Heart left ventricle (tissue), 16 donors: ENCODE data around the gene IFT25. TPM values are rescaled to one million over a fixed set of nuclear protein-coding genes. Genes with fewer than 3 reads are reported as not detected.

Source experiments
- ATAC-seq, 4 donors: fragments of 200-7000 bp; cut with Tn5 transposase; one replicate each; pipeline ENCODE4 v1.9.1; 2020 to 2022; ENCODE audit warnings: moderate library complexity in 4 of 4, mild to moderate bottlenecking in 3 of 4, moderate number of reproducible peaks in 1 of 4
- DNase-seq, 5 donors: peaks; one replicate each; pipeline ENCODE4 v3.0.0-alpha.2; 2020
- H3K27ac ChIP-seq, 12 donors: fragments of 200-600 bp; sonication (generic) in 4 of 12; one replicate each; pipeline versions ENCODE4 v1.5.0 to v1.8.0; 2016 to 2022; ENCODE audit warnings: mild to moderate bottlenecking in 2 of 12
- H3K27me3 ChIP-seq, 9 donors: fragments of 200-600 bp; sonication (generic) in 2 of 9; one replicate each; pipeline versions ENCODE4 v1.5.1 to v1.8.0; 2016 to 2022; ENCODE audit warnings: mild to moderate bottlenecking in 3 of 9
- H3K36me3 ChIP-seq, 9 donors: fragments of 200-600 bp; sonication (generic) in 2 of 9; one replicate each; pipeline versions ENCODE4 v1.5.0 to v1.8.0; 2018 to 2022; ENCODE audit warnings: mild to moderate bottlenecking in 2 of 9
- H3K4me1 ChIP-seq, 12 donors: fragments of 200-600 bp; sonication (generic) in 4 of 12; one replicate each; pipeline versions ENCODE4 v1.5.0 to v1.8.0; 2016 to 2022; ENCODE audit warnings: mild to moderate bottlenecking in 3 of 12
- H3K4me3 ChIP-seq, 12 donors: fragments of 200-600 bp; sonication (generic) in 4 of 12; one replicate each; pipeline versions ENCODE4 v1.5.0 to v1.8.0; 2017 to 2022; ENCODE audit warnings: mild to moderate bottlenecking in 9 of 12, moderate library complexity in 4 of 12
- H3K9me3 ChIP-seq, 12 donors: fragments of 200-600 bp; sonication (generic) in 4 of 12; one replicate each; pipeline versions ENCODE4 v1.5.0 to v1.8.0; 2016 to 2022; ENCODE audit warnings: mild to moderate bottlenecking in 1 of 12
- CTCF ChIP-seq, 12 donors: fragments of 200-600 bp; sonication (generic) in 4 of 12; IDR thresholded peaks; one replicate each; pipeline versions ENCODE4 v1.5.0 to v1.8.0; 2018 to 2022; ENCODE audit warnings: antibody characterized with exemption in 12 of 12, mild to moderate bottlenecking in 5 of 12
- POLR2A ChIP-seq, 2 donors: fragments of 450-650 bp; IDR thresholded peaks; one replicate each; pipeline ENCODE4 v1.6.1; 2017; ENCODE audit warnings: antibody characterized with exemption in 2 of 2, mild to moderate bottlenecking in 2 of 2, moderate library complexity in 2 of 2
- WGBS, 4 donors: extraction: QIAGEN DNeasy Blood & Tissue Kit in 2 of 4; methylation state at CpG; one replicate each; pipeline versions ENCODE4 v1.1.5 to v1.1.7; 2013 to 2018; 5-methylcytosine and 5-hydroxymethylcytosine counted together
- intact Hi-C, 10 donors: fragments of 100-400 bp; cut with DNase I; formaldehyde crosslinking; loops; one replicate each; pipeline versions ENCODE4 v1.11.1 to v1.14.2; 2022
- polyA plus RNA-seq, 2 donors: library from polyadenylated mRNA; stranded (reverse); fragments of 200-250 nt; gene quantifications; one replicate each; pipeline ENCODE4 v1.2.3, GENCODE V29; 2013
- total RNA-seq, 9 donors: library from RNA; depleted of rRNA in 2 of 9; stranded (reverse); fragments of >200 nt in 2 of 9; fragmentation: NEBNext Ultra II Directional in 3 of 9; extraction: Animal tissue kit (Norgen Biotek cat#: 25700) in 3 of 9; gene quantifications; one replicate each; pipeline versions ENCODE4 v1.1.0 to v1.2.4, GENCODE V29; 2016 to 2023
- donor health status: ischemic (EF 13 %, LVEDD 7.1; RV severe dilation, severe dysfunction).
- donor health status: healthy with polysubstance abuse.
- donor health status: DM: no; HTN: yes; CAD: no.
- donor health status: DM: no; HTN: no; CAD: no.
- donor health status: ischemic (EF 25% LVEDD 6.9; RV normal size, moderate dysfunction).
- donor health status: ischemic (EF 25% LVEDD 5.7; RV mildly dilated, moderate dysfunction).
- donor health status: healthy.
- donor health status: DM: yes; HTN: yes; CAD: no.
- donor health status: ischemic (EF 35%, LVEDD 5.7; RV mildly dilated, moderate dysfunction).
- donor health status: nonischemic (EF 11% LVEDD 7.7; RV severe dilation, severe dysfunction).
- donor health status: DM: yes; HTN: yes; CAD: no.
- donor health status: PGD.
- donor health status: ischemic (EF 29% LVEDD 5.4; RV normal size, mild dysfunction).
- donor health status: nonischemic (EF 23%, LVEDD 6.1; RV moderate dilation, normal function).

Gene IFT25
- total and polyA plus RNA-seq, 11 donors, result 6.5 to 17.6 (median 11.6) TPM

GRCh38 chr1:53963460-53963859 is 18.0 kb upstream of the IFT25 start:
- no peaks in the 10 kb centered on the region for H3K27me3 ChIP-seq
- no peak for TF ChIP-seq POLR2A (IDR thresholded peaks at IDR 0.05)
- TF ChIP-seq CTCF (IDR thresholded peaks at IDR 0.05), result no peak
- peaks cover 0 to 100% (median 90%) of the 10 kb centered on the region in 9 donors for H3K36me3 ChIP-seq
- H3K27ac ChIP-seq, result no peak overlapping the region
- no peak overlapping the region for H3K4me3 ChIP-seq
- peaks cover 0 to 6% (median 0%) of the 10 kb centered on the region in 12 donors for H3K4me1 ChIP-seq
- 86 to 89% (median 87%) methylated on average over 4 of the region's 4 CpGs for WGBS, 4 donors
- no peak for ATAC-seq
- intact Hi-C loops, result loop anchor here in 1 of 10 donors (5.0 kb wide), 2 partner anchors 86 to 101 kb away; no protein-coding TSS in a partner anchor
- DNase-seq, result no peak
- no peaks in the 10 kb centered on the region for H3K9me3 ChIP-seq

- Histone ChIP-seq H3K27me3 (no peaks in the 10 kb centered on the region), H3K4me1 (peaks cover 0 to 7% (median 2%) of the 10 kb centered on the region in 12 donors), H3K4me3 (no peak overlapping the region), H3K27ac (no peak overlapping the region), H3K9me3 (no peaks in the 10 kb centered on the region), H3K36me3 (peaks cover 0 to 99% (median 89%) of the 10 kb centered on the region in 9 donors)
- TF ChIP-seq CTCF (IDR thresholded peaks at IDR 0.05), result no peak
- no peak for TF ChIP-seq POLR2A (IDR thresholded peaks at IDR 0.05)
- no peak for DNase-seq
- no peak for ATAC-seq
- intact Hi-C loops, result loop anchor here in 1 of 10 donors (5.0 kb wide), 2 partner anchors 85 to 100 kb away; no protein-coding TSS in a partner anchor
- WGBS, 4 donors, result 93 to 96% (median 95%) methylated on average over 4 of the region's 4 CpGs
Observed at GRCh38 chr1:53962395-53962794, 16.9 kb upstream of the IFT25 start.

GRCh38 chr1:53959664-53960250 is 14.3 kb upstream of the IFT25 start:
- TF ChIP-seq CTCF (IDR thresholded peaks at IDR 0.05) (peak; percentile 35 to 67 (median 48)), POLR2A (IDR thresholded peaks at IDR 0.05) (no peak)
- Histone ChIP-seq H3K4me3 (no peak overlapping the region), H3K36me3 (peaks cover 0 to 89% (median 81%) of the 10 kb centered on the region in 9 donors), H3K27ac (no peak overlapping the region), H3K9me3 (no peaks in the 10 kb centered on the region), H3K27me3 (no peaks in the 10 kb centered on the region), H3K4me1 (peaks cover 0 to 19% (median 7%) of the 10 kb centered on the region in 12 donors)
- intact Hi-C loops, result loop anchor here in 5 of 10 donors (5.0 kb wide), 2 partner anchors 82 to 97 kb away; no protein-coding TSS in a partner anchor
- ATAC-seq (no peak), DNase-seq (no peak)

- TF ChIP-seq CTCF (IDR thresholded peaks at IDR 0.05) (no peak), POLR2A (IDR thresholded peaks at IDR 0.05) (no peak)
- Histone ChIP-seq H3K4me1 (peaks cover 0 to 19% (median 8%) of the 10 kb centered on the region in 12 donors), H3K27ac (peak overlapping the region in 2 of 12 donors; percentile 16 to 23), H3K4me3 (no peak overlapping the region), H3K36me3 (peaks cover 0 to 89% (median 82%) of the 10 kb centered on the region in 9 donors), H3K9me3 (no peaks in the 10 kb centered on the region), H3K27me3 (no peaks in the 10 kb centered on the region)
- DNase-seq (no peak), ATAC-seq (peak in 1 of 4 donors; percentile 31)
- WGBS, 4 donors, result 32 to 37% (median 36%) methylated on average over 3 of the region's 3 CpGs
- intact Hi-C loops, result loop anchor here in 4 of 10 donors (5.0 kb wide), 2 partner anchors 80 to 95 kb away; no protein-coding TSS in a partner anchor
Observed at GRCh38 chr1:53957194-53957818, 11.8 kb upstream of the IFT25 start.
